GM18858 (cell line): ENCODE measurements around the gene MGST3.
A peak's percentile ranks its signal among the peaks of the same experiment; 100 is the strongest.
"Not testable (repeated sequence)": the region's sequence is repeated elsewhere in the genome, so short reads cannot be mapped to it uniquely, and the experiment has no call there.

Source experiments
- ATAC-seq: cut with Tn5 transposase; IDR thresholded peaks from one replicate; pipeline ENCODE4 v1.9.1; 2021; ENCODE audit not compliant: unreplicated experiment

The MGST3 gene

GRCh38 chr1:165628147-165628822 is 2.7 kb upstream of the MGST3 start:
- ATAC-seq, result no peak

GRCh38 chr1:165629151-165629550 is 1.9 kb upstream of the MGST3 start:
- no peak for ATAC-seq

GRCh38 chr1:165629848-165630628 is 996 bp upstream of the MGST3 start:
- ATAC-seq, result no peak

GRCh38 chr1:165631342-165632151 is 513 bp downstream of the MGST3 start:
- peak; percentile 24 for ATAC-seq

GRCh38 chr1:165632152-165632469 is 1.1 kb downstream of the MGST3 start:
- ATAC-seq, result no peak

- no peak for ATAC-seq
These were observed 1.5 kb downstream of the MGST3 start for GRCh38 chr1:165632491-165632890.

- no peak for ATAC-seq
These were observed 2.6 kb downstream of the MGST3 start for GRCh38 chr1:165633614-165634013.

GRCh38 chr1:165634154-165634921 is 3.3 kb downstream of the MGST3 start:
- no peak for ATAC-seq

GRCh38 chr1:165635329-165635728 is 4.3 kb downstream of the MGST3 start:
- ATAC-seq, result peak; percentile 24

- ATAC-seq, result no peak
These were observed 4.8 kb downstream of the MGST3 start for GRCh38 chr1:165635823-165636222.

- ATAC-seq, result no peak
These were observed 6.4 kb downstream of the MGST3 start for GRCh38 chr1:165637427-165637826.

GRCh38 chr1:165638211-165638610 is 7.2 kb downstream of the MGST3 start:
- not testable (repeated sequence) for ATAC-seq

GRCh38 chr1:165639821-165640623 is 9.0 kb downstream of the MGST3 start:
- ATAC-seq, result no peak

GRCh38 chr1:165641231-165641987 is 10.4 kb downstream of the MGST3 start:
- ATAC-seq, result no peak

GRCh38 chr1:165644064-165644735 is 13.2 kb downstream of the MGST3 start:
- no peak for ATAC-seq

- ATAC-seq, result no peak
These were observed 14.8 kb downstream of the MGST3 start for GRCh38 chr1:165645654-165646366.

GRCh38 chr1:165647517-165647916 is 16.5 kb downstream of the MGST3 start:
- ATAC-seq, result no peak

GRCh38 chr1:165647970-165648369 is 16.9 kb downstream of the MGST3 start:
- ATAC-seq, result no peak
